RWPE2 (cell line): ENCODE results near the gene PTPRA.

ENCODE experiments used
- ATAC-seq: fragments of 200-7000 bp; cut with Tn5 transposase; 3 replicates; pipeline ENCODE4 v1.9.1; 2021; ENCODE audit warnings: low read depth
- DNase-seq: peaks from one replicate; pipeline ENCODE4 v3.0.0-alpha.2; 2020; ENCODE audit warnings: low spot score
- H3K27ac ChIP-seq: fragments of 450-650 bp; 2 replicates; pipeline ENCODE4 v1.5.1; 2017; ENCODE audit warnings: mild to moderate bottlenecking; ENCODE audit not compliant: poor library complexity, severe bottlenecking
- H3K27me3 ChIP-seq: fragments of 250-450 bp; sonication (Bioruptor Pico); 2 replicates; pipeline ENCODE4 v1.5.1; 2021; ENCODE audit warnings: mild to moderate bottlenecking, moderate library complexity; ENCODE audit not compliant: insufficient read depth, poor library complexity, severe bottlenecking
- H3K36me3 ChIP-seq: fragments of 250-450 bp; sonication (Bioruptor Pico); 2 replicates; pipeline ENCODE4 v1.5.1; 2020; ENCODE audit warnings: low read depth, mild to moderate bottlenecking, moderate library complexity
- H3K4me1 ChIP-seq: fragments of 250-450 bp; sonication (Bioruptor Pico); 2 replicates; pipeline ENCODE4 v1.5.1; 2021; ENCODE audit warnings: mild to moderate bottlenecking, moderate library complexity; ENCODE audit not compliant: insufficient read depth, poor library complexity, severe bottlenecking
- H3K4me3 ChIP-seq: fragments of 250-450 bp; sonication (Bioruptor Pico); 2 replicates; pipeline ENCODE4 v1.5.1; 2021; ENCODE audit warnings: mild to moderate bottlenecking, moderate library complexity; ENCODE audit not compliant: severe bottlenecking
- H3K9me3 ChIP-seq: fragments of 250-450 bp; sonication (Bioruptor Pico); 2 replicates; pipeline ENCODE4 v1.5.1; 2021; ENCODE audit warnings: mild to moderate bottlenecking, moderate library complexity; ENCODE audit not compliant: severe bottlenecking
- TF ChIP-seq, protein P1 (sequence below): fragments of 450-650 bp; IDR thresholded peaks from one replicate; pipeline ENCODE4 v1.5.1; 2017; ENCODE audit warnings: mild to moderate bottlenecking, moderate library complexity; ENCODE audit not compliant: poor library complexity, severe bottlenecking

Gene PTPRA

DNA sequence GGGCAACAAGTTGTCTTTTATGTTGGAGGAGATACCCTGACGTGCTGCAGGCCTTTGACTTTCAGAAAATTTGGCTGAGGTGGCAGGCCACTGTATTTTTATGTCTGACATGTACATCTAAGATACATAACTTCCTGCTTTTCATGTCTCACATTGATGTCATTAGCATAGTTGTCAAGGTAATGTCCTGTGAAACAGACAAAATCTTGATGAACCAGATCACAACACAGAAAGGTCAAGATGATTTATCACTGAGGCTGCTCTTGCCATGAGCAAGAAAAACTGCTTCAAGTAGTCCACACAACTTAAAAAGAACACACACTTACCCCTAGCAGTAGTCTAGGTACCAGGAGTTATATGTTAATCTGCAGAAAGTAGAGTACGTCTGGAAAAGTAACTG lies 120.0 kb downstream of the PTPRA start:
- DNase-seq = no peak
- no peaks in the 10 kb centered on the region for H3K4me1 ChIP-seq
- no peak overlapping the region for H3K27ac ChIP-seq
- peaks cover 37% of the 10 kb centered on the region for H3K36me3 ChIP-seq
- TF ChIP-seq, protein P1, sequence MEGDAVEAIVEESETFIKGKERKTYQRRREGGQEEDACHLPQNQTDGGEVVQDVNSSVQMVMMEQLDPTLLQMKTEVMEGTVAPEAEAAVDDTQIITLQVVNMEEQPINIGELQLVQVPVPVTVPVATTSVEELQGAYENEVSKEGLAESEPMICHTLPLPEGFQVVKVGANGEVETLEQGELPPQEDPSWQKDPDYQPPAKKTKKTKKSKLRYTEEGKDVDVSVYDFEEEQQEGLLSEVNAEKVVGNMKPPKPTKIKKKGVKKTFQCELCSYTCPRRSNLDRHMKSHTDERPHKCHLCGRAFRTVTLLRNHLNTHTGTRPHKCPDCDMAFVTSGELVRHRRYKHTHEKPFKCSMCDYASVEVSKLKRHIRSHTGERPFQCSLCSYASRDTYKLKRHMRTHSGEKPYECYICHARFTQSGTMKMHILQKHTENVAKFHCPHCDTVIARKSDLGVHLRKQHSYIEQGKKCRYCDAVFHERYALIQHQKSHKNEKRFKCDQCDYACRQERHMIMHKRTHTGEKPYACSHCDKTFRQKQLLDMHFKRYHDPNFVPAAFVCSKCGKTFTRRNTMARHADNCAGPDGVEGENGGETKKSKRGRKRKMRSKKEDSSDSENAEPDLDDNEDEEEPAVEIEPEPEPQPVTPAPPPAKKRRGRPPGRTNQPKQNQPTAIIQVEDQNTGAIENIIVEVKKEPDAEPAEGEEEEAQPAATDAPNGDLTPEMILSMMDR = no peak
- ATAC-seq = no peak
- H3K9me3 ChIP-seq = no peaks in the 10 kb centered on the region
- H3K27me3 ChIP-seq = no peaks in the 10 kb centered on the region
- H3K4me3 ChIP-seq = no peak overlapping the region

DNA sequence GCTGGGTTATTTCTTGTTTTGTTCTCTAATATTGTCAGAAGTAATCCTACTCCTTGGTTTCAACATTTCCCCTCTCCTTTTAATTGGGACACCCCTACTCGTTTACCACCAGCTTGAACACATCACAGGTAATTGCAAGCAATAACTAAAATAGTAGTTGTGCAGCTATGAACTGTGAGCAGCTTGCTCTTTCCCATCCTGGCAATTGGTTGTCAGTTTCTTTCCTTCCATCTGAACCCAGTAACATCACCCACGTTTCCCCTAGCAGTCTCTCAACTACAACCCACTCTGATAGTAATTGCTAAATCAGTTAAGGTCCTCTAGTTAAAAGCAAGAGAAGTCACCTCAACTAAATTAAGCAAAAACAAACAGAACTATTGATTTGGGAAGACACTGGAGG lies 122.5 kb downstream of the PTPRA start:
- ATAC-seq = no peak
- H3K36me3 ChIP-seq = peaks cover 21% of the 10 kb centered on the region; the same call in 1 of the 2 replicates
- H3K4me3 ChIP-seq = no peak overlapping the region

DNA sequence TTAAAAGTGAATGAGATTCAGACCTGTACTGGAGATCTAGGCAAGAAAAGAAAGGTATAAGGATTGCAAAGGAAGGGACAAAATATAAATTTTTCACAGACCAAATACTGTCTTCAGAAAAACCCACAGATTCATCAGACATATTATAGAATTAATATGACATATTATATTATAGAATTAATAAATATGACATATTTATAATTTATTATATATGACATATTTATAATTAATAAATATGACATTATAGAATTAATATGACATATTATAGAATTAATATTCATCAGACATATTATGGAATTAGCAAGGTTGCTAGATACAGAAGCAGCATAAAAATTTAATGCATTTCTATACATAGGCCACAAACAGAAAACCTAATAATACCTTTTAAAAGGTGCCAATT lies 125.4 kb downstream of the PTPRA start:
- ATAC-seq = no peak
- Histone ChIP-seq H3K36me3 (peaks cover 9% of the 10 kb centered on the region), H3K9me3 (no peaks in the 10 kb centered on the region)

More for the DNA sequence above, 122.5 kb downstream of the PTPRA start:
- DNase-seq = no peak
- Histone ChIP-seq H3K9me3 (no peaks in the 10 kb centered on the region), H3K27ac (no peak overlapping the region), H3K4me1 (no peaks in the 10 kb centered on the region), H3K27me3 (no peaks in the 10 kb centered on the region)
- TF ChIP-seq, protein P1 = no peak

DNA sequence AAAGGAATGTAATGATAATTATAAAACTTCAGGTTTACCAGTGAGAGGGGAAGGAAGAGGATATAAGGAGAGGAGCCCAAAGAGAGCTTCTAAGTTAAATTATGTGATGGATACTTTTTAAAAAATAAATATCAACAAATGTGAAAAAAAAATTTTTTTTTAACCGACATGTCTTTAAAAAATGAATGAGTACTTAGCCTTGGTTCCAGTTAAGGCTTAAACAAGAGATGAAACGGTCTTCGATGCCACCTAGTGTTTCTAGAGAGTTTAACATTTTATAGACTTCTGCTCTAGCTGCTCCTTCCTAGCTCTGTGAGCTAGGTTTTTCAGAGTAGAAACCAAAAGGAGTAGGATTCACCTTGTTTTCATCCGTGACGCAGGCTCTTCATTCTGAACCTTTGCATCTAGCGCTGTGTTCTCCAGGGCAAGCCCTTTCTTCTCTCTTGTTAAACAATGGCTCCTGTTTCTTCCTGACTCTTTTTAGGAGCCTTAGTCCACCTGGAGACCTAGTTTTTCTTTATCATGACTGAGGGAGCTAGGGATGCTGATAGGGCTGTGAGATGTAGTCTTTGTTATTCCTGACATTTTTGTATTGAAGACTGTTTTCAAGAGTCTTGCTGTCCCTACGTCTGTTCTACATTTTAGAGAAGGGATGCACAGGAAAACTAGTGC lies 127.7 kb downstream of the PTPRA start:
- H3K27ac ChIP-seq = no peak overlapping the region
- ATAC-seq (peak; percentile 83), DNase-seq (no peak)
- no peak overlapping the region for H3K4me3 ChIP-seq
- TF ChIP-seq, protein P1 = peak; percentile 85
- H3K27me3 ChIP-seq = no peaks in the 10 kb centered on the region
- H3K36me3 ChIP-seq = peaks cover 22% of the 10 kb centered on the region
- no peaks in the 10 kb centered on the region for H3K9me3 ChIP-seq
- no peaks in the 10 kb centered on the region for H3K4me1 ChIP-seq

More for the DNA sequence above, 125.4 kb downstream of the PTPRA start:
- H3K4me1 ChIP-seq = no peaks in the 10 kb centered on the region
- TF ChIP-seq, protein P1 = no peak
- DNase-seq = no peak
- no peak overlapping the region for H3K27ac ChIP-seq
- no peaks in the 10 kb centered on the region for H3K27me3 ChIP-seq
- H3K4me3 ChIP-seq = no peak overlapping the region

DNA sequence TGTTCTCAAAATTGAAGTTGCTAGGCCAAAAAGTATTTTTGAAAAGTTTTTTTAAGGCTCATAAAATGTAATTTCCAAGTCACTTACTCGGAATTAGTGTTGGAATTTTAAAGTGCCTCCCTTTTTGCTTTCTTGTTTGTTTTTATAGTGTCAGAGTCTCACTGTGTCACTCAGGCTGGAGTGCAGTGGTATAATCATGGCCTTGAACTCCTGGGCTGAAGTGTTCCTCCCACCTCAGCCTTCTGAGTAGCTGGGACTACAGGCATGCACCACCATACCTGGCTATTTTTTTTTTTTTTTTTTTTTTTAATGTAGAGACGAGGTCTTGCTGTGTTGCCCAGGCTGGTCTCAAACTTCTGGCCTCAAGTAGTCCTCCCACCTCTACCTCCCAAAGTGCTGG lies 130.1 kb downstream of the PTPRA start:
- DNase-seq (no peak), ATAC-seq (no peak)
- Histone ChIP-seq H3K9me3 (no peaks in the 10 kb centered on the region), H3K27me3 (no peaks in the 10 kb centered on the region), H3K4me3 (no peak overlapping the region), H3K4me1 (no peaks in the 10 kb centered on the region), H3K36me3 (peaks cover 43% of the 10 kb centered on the region), H3K27ac (no peak overlapping the region)
- TF ChIP-seq, protein P1 = no peak
